ENCODE results near the gene CHCHD6. TPM values are rescaled to one million over a fixed set of nuclear protein-coding genes. Genes with fewer than 3 reads are reported as not detected.

Gene CHCHD6
- total RNA-seq, 1 experiment from 2014 or later: 65.9 TPM

GRCh38 chr3:126994661-126995245 lies 290.7 kb downstream of the CHCHD6 start:
- in situ Hi-C loops (cut with HindIII; ENCODE audit: low pct_unique_long_range_greater_than_20kb, low sequenced_read_pairs): no loop called here
- DNase-seq (ENCODE audit: low read depth): no peak

DNA sequence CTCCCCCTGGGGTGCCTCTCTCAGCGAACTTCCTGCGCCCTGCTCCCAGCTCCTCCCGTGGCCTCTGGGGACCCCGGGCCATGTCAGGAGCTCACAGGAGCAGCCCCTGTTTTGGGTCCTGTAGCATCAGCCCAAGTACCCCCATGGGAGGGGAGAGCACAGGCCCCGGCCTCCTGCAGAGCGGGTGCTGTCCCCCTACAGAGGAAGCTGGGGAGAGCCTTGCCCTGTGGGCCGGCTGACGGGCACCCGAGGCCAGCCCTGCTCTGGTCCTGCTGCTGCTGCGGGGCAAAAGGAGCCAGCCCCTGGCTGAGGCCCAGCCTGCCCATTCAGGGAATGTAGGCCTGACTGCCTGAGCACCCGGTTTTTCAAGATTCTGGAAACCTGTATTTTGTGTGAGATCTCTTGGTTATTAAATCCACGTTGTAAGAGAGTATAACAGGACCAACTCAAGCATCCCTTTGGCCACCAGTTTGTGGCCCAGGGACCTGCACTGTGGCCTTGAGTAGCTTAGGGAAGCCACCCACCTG lies 291.3 kb downstream of the CHCHD6 start:
- in situ Hi-C loops (cut with HindIII; ENCODE audit: low pct_unique_long_range_greater_than_20kb, low sequenced_read_pairs): no loop called here
- no peak for DNase-seq (ENCODE audit: low read depth)

GRCh38 chr3:126995926-126996512 lies 292.0 kb downstream of the CHCHD6 start:
- DNase-seq (ENCODE audit: low read depth): no peak
- in situ Hi-C loops (cut with HindIII; ENCODE audit: low pct_unique_long_range_greater_than_20kb, low sequenced_read_pairs): no loop called here

DNA sequence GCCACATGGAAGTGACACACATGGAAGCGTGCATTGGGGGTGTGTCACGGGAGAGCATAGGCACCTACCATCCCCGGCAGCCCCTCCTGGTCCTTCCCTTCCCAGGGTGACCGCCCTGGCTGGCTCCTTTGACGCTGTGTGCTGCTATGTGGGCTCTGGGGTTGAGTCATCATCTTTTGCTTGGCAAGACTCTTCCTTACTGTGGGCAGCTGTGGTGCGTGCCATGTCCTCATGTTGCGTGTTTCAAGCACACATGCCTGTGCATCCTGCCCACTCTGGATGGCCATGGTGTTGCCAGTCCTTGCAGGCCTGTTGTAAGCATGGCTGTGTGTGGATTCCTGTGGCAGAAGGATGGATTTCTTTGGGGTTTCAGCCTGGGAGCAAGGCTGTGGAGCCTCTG lies 292.9 kb downstream of the CHCHD6 start:
- in situ Hi-C loops (cut with HindIII; ENCODE audit: low pct_unique_long_range_greater_than_20kb, low sequenced_read_pairs): no loop called here
- DNase-seq (ENCODE audit: low read depth): no peak

GRCh38 chr3:126997455-126998038 lies 293.5 kb downstream of the CHCHD6 start:
- in situ Hi-C loops (cut with HindIII; ENCODE audit: low pct_unique_long_range_greater_than_20kb, low sequenced_read_pairs): no loop called here
- no peak for DNase-seq (ENCODE audit: low read depth)

DNA sequence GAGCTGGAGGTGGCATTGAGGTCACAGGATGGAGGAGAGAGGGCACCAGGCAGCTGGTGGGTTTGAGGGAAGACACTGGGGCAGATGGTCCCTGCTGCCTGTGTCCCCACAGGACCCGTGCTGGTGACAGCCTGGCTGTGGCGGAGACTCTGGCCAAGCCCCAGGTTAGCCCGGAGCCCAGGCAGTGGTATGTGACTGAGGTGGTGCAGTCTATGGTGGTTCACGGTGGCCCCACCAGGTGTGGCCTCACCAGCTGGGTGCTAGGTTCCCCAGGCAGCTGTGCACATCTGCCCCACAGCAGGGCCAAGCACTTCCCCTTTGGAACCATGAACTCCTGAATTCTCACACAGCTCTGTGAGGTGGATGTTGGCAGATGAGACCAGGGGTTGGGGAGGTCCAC lies 294.3 kb downstream of the CHCHD6 start:
- DNase-seq (ENCODE audit: low read depth): no peak
- in situ Hi-C loops (cut with HindIII; ENCODE audit: low pct_unique_long_range_greater_than_20kb, low sequenced_read_pairs): no loop called here

DNA sequence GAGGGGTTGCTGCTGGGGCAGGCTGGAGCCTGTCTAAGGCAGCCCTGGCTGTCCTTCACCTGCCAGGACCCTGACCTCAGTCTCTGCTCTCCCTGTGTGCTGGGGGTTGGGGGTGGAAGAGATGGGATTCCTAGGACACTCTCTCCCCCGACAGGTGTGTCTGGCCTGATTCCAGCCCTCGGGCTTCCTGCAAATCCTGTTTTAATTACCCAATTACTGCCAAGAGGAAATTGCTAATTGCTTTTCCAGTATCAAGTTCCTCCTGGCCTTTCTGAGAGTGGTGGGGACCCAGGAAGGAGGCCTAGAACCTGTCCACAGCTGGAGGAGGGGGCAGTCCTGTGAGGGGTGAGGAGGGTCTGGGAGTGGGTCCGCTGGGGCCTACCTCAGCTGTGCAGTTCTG lies 294.7 kb downstream of the CHCHD6 start:
- in situ Hi-C loops (cut with HindIII; ENCODE audit: low pct_unique_long_range_greater_than_20kb, low sequenced_read_pairs): no loop called here

GRCh38 chr3:126999383-126999782 lies 295.3 kb downstream of the CHCHD6 start:
- no peak for DNase-seq (ENCODE audit: low read depth)
- in situ Hi-C loops (cut with HindIII; ENCODE audit: low pct_unique_long_range_greater_than_20kb, low sequenced_read_pairs): no loop called here

More for the DNA sequence above, 294.7 kb downstream of the CHCHD6 start:
- no peak for DNase-seq (ENCODE audit: low read depth)

GRCh38 chr3:127000119-127000518 lies 296.1 kb downstream of the CHCHD6 start:
- in situ Hi-C loops (cut with HindIII; ENCODE audit: low pct_unique_long_range_greater_than_20kb, low sequenced_read_pairs): no loop called here
- DNase-seq (ENCODE audit: low read depth): no peak

GRCh38 chr3:127000761-127001160 lies 296.7 kb downstream of the CHCHD6 start:
- no peak for DNase-seq (ENCODE audit: low read depth)
- in situ Hi-C loops (cut with HindIII; ENCODE audit: low pct_unique_long_range_greater_than_20kb, low sequenced_read_pairs): no loop called here

- DNase-seq (ENCODE audit: low read depth): no peak
- in situ Hi-C loops (cut with HindIII; ENCODE audit: low pct_unique_long_range_greater_than_20kb, low sequenced_read_pairs): no loop called here
These were observed 297.6 kb downstream of the CHCHD6 start for GRCh38 chr3:127001486-127002194.

- in situ Hi-C loops (cut with HindIII; ENCODE audit: low pct_unique_long_range_greater_than_20kb, low sequenced_read_pairs): no loop called here
These were observed 298.4 kb downstream of the CHCHD6 start for GRCh38 chr3:127002195-127003174.

DNA sequence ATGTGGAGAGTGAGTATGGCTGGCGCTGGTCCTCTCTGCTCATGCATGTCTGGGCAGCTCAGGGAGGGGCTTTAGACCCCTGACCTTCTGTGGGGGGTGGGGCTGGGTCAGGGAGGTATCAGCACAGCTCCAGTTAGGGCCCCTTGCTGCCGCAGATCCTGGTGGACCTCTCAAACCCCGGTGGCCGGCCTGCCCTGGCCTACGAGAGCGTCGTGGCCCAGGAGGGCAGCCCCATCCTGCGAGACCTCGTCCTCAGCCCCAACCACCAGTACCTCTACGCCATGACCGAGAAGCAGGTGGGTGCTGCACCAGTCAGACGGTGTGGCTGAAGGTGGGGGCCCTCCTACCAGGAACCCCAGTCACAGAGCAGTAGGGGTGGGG lies 299.1 kb downstream of the CHCHD6 start:
- in situ Hi-C loops (cut with HindIII; ENCODE audit: low pct_unique_long_range_greater_than_20kb, low sequenced_read_pairs): no loop called here
- DNase-seq (ENCODE audit: low read depth): no peak

More at GRCh38 chr3:127002195-127003174, 298.4 kb downstream of the CHCHD6 start:
- no peak for DNase-seq (ENCODE audit: low read depth)

- in situ Hi-C loops (cut with HindIII; ENCODE audit: low pct_unique_long_range_greater_than_20kb, low sequenced_read_pairs): no loop called here
These were observed 299.7 kb downstream of the CHCHD6 start for GRCh38 chr3:127003601-127004280.

DNA sequence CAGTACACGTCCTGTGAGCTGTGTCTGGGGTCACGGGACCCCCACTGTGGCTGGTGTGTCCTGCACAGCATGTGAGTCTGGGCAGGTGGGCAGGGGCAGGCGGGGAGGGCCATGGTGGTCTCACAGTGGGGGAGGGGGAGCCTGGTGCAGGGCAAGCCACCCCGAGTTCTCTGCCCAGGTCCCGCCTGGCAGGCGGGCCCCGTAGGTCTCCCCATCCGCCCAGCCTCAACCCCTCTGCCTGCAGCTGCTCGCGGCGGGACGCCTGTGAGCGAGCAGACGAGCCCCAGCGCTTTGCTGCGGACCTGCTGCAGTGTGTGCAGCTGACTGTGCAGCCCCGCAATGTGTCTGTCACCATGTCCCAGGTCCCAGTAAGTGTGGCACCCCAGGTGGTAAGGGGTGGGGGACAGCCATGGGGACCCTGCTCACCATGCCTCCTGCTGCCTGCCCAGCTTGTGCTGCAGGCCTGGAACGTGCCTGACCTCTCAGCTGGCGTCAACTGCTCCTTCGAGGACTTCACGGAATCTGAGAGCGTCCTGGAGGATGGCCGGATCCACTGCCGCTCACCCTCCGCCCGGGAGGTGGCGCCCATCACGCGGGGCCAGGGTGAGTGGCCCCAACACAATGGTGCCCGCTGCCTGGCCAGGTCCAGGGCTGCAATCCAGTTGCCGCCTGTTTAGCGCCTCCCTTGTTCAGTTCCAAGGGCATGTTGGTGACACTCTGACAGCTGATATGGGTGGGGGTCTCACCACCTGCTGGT lies 300.8 kb downstream of the CHCHD6 start:
- in situ Hi-C loops (cut with HindIII; ENCODE audit: low pct_unique_long_range_greater_than_20kb, low sequenced_read_pairs): no loop called here
- DNase-seq (ENCODE audit: low read depth): no peak

More at GRCh38 chr3:127003601-127004280, 299.7 kb downstream of the CHCHD6 start:
- no peak for DNase-seq (ENCODE audit: low read depth)

DNA sequence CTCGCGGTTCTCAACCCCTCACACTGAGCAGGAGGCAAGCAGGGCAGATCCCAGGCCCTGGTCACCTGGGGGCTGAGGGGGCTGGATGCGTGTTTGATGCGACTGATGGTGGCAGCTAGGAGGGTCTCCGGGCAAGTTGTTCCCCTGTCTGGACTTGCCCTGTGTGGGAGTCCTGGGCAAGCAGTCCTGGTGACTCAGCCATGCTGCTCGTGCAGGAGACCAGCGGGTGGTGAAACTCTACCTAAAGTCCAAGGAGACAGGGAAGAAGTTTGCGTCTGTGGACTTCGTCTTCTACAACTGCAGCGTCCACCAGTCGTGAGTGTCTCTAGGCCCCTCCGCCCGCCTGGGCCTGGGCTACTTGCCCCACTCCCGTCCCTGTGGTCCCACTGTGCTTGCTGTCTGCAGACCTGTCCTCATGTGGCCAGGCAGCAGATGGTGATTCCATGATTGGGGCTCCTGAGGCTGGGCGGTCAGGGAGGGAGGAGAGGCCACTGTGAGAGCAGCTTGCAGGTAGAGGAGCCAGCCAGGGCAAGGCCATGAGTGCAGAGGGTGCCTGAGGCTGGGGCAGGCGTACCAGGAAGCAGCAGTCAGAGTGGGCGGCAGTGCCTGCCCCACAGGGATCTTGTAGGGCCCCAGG lies 301.9 kb downstream of the CHCHD6 start:
- no peak for DNase-seq (ENCODE audit: low read depth)

More for the DNA sequence above, 301.9 kb downstream of the CHCHD6 start:
- in situ Hi-C loops (cut with HindIII; ENCODE audit: low pct_unique_long_range_greater_than_20kb, low sequenced_read_pairs): no loop called here

All from Caki2 (cell line).